CD14-positive monocyte (primary cell): Measurements from ENCODE around the gene MAP3K13. TPM values are rescaled to one million over a fixed set of nuclear protein-coding genes. Genes with fewer than 3 reads are reported as not detected.

ENCODE experiments used
- DNase-seq, 3 donors: peaks; one replicate each; pipeline ENCODE4 v3.0.0-alpha.2; 2011 to 2022
- H2AFZ ChIP-seq: 2 replicates; pipeline ENCODE4 v1.6.0; 2012; ENCODE audit warnings: mild to moderate bottlenecking, low read depth, low read length, inconsistent platforms; ENCODE audit not compliant: insufficient read depth, poor library complexity, severe bottlenecking
- H3K27ac ChIP-seq, 2 donors: 1 replicate in 1 of 2; 2 replicates in 1 of 2; pipeline ENCODE4 v1.5.1; 2012 to 2013; ENCODE audit warnings: low read length in 2 of 2, control low read depth in 1 of 2, inconsistent platforms in 1 of 2, low read depth in 1 of 2, mild to moderate bottlenecking in 1 of 2
- H3K27me3 ChIP-seq, 2 donors: one replicate each; pipeline versions ENCODE4 v1.6.0 to v1.6.1; 2011 to 2013; ENCODE audit warnings: low read length in 2 of 2; ENCODE audit not compliant: control insufficient read depth in 2 of 2, insufficient read depth in 2 of 2
- H3K36me3 ChIP-seq, 2 donors: replicated peaks in 1 of 2; 1 replicate in 1 of 2; 2 replicates in 1 of 2; pipeline versions ENCODE4 v1.5.1 to v1.6.1; 2012 to 2013; ENCODE audit warnings: low read length in 2 of 2, control low read depth in 1 of 2, inconsistent platforms in 1 of 2, mild to moderate bottlenecking in 1 of 2; ENCODE audit not compliant: insufficient read depth in 2 of 2, control insufficient read depth in 1 of 2
- H3K4me1 ChIP-seq, 2 donors: 1 replicate in 1 of 2; 2 replicates in 1 of 2; pipeline versions ENCODE4 v1.5.1 to v1.6.1; 2012 to 2013; ENCODE audit warnings: low read length in 2 of 2, control low read depth in 1 of 2, inconsistent platforms in 1 of 2, mild to moderate bottlenecking in 1 of 2, moderate library complexity in 1 of 2; ENCODE audit not compliant: insufficient read depth in 2 of 2, control insufficient read depth in 1 of 2
- H3K4me2 ChIP-seq: replicated peaks from 2 replicates; pipeline ENCODE3; 2012; ENCODE audit warnings: low read length, moderate library complexity, mild to moderate bottlenecking; ENCODE audit not compliant: poor library complexity, severe bottlenecking; ENCODE audit errors: extremely low read depth
- H3K4me3 ChIP-seq, 3 experiments: fragments of 200-600 bp in 1 of 3; sonication (generic) in 1 of 3; replicated peaks in 1 of 3; 1 replicate in 2 of 3; 2 replicates in 1 of 3; pipeline ENCODE4 v1.5.1; 2011 to 2013; ENCODE audit warnings: low read length in 3 of 3, mild to moderate bottlenecking in 3 of 3, control low read depth in 2 of 3, low read depth in 2 of 3, inconsistent platforms in 1 of 3, moderate library complexity in 1 of 3
- H3K79me2 ChIP-seq: 2 replicates; pipeline ENCODE4 v1.6.0; 2012; ENCODE audit warnings: mild to moderate bottlenecking, control low read depth, inconsistent platforms, low read length, moderate library complexity; ENCODE audit not compliant: insufficient read depth
- H3K9ac ChIP-seq: 2 replicates; pipeline ENCODE4 v1.6.0; 2017; ENCODE audit warnings: low read length, mild to moderate bottlenecking; ENCODE audit not compliant: insufficient read depth, poor library complexity, severe bottlenecking
- H3K9me3 ChIP-seq, 2 donors: replicated peaks in 1 of 2; 1 replicate in 1 of 2; 2 replicates in 1 of 2; pipeline versions ENCODE4 v1.5.1 to v1.6.1; 2012 to 2013; ENCODE audit warnings: low read length in 2 of 2, control low read depth in 1 of 2; ENCODE audit not compliant: control insufficient read depth in 1 of 2, insufficient read depth in 1 of 2
- H4K20me1 ChIP-seq: 2 replicates; pipeline ENCODE4 v1.6.0; 2012; ENCODE audit warnings: mild to moderate bottlenecking, low read length, control low read depth, moderate library complexity; ENCODE audit not compliant: insufficient read depth
- H3K27ac Mint-ChIP-seq, 7 donors: one replicate each; pipeline ENCODE4 v1.8.0; 2020; ENCODE audit warnings: mild to moderate bottlenecking in 7 of 7, mixed read lengths in 7 of 7, moderate library complexity in 6 of 7, inconsistent platforms in 2 of 7
- H3K27me3 Mint-ChIP-seq, 3 donors: one replicate each; pipeline ENCODE4 v1.8.0; 2021 to 2022; ENCODE audit warnings: low read depth in 3 of 3, mild to moderate bottlenecking in 3 of 3, mixed read lengths in 3 of 3, moderate library complexity in 3 of 3, inconsistent platforms in 1 of 3
- H3K36me3 Mint-ChIP-seq, 2 donors: one replicate each; pipeline ENCODE4 v1.8.0; 2020; ENCODE audit warnings: mixed read lengths in 2 of 2, inconsistent platforms in 1 of 2, mild to moderate bottlenecking in 1 of 2
- H3K4me1 Mint-ChIP-seq: one replicate; pipeline ENCODE4 v1.8.0; 2020; ENCODE audit warnings: mild to moderate bottlenecking, mixed read lengths
- H3K4me3 Mint-ChIP-seq, 2 donors: one replicate each; pipeline ENCODE4 v1.8.0; 2020; ENCODE audit warnings: mild to moderate bottlenecking in 2 of 2, mixed read lengths in 2 of 2, moderate library complexity in 1 of 2
- H3K9me3 Mint-ChIP-seq, 7 donors: one replicate each; pipeline ENCODE4 v1.8.0; 2020 to 2022; ENCODE audit warnings: mixed read lengths in 7 of 7, mild to moderate bottlenecking in 6 of 7, moderate library complexity in 6 of 7, inconsistent platforms in 2 of 7
- CTCF ChIP-seq: fragments of 200-600 bp; IDR thresholded peaks from one replicate; pipeline ENCODE4 v1.8.0; 2022; ENCODE audit warnings: antibody characterized with exemption, mild to moderate bottlenecking
- WGBS: methylation state at CpG from one replicate; pipeline ENCODE4 v1.1.5; 2013; ENCODE audit warnings: missing lambda C conversion rate; ENCODE audit not compliant: insufficient coverage; 5-methylcytosine and 5-hydroxymethylcytosine counted together
- intact Hi-C, 2 donors: fragments of 100-400 bp; cut with micrococcal nuclease; formaldehyde crosslinking; loops; one replicate each; pipeline versions ENCODE4 v1.15.0 to v1.15.1; 2023
- polyA plus RNA-seq, 3 donors: library from polyadenylated mRNA; depleted of rRNA in 1 of 3; unstranded in 2 of 3; stranded (reverse) in 1 of 3; fragments of 300-500 nt in 2 of 3; fragments of >200 nt in 1 of 3; fragmentation: Illumina TruSeq in 2 of 3; gene quantifications; 1 replicate in 2 of 3; 2 replicates in 1 of 3; pipeline ENCODE4 v1.2.3, GENCODE V29; 2012 to 2021

The MAP3K13 gene
- polyA plus RNA-seq, 3 donors, result 5.0 to 34.2 (median 30.9) TPM

GRCh38 chr3:185320949-185321348 is 42.0 kb upstream of the MAP3K13 start:
- Histone ChIP-seq H3K4me2 (no peak overlapping the region), H3K9ac (no peak overlapping the region), H2AFZ (no peak overlapping the region), H4K20me1 (no peaks in the 10 kb centered on the region), H3K27ac (no peak overlapping the region), H3K27me3 (no peaks in the 10 kb centered on the region), H3K36me3 (no peaks in the 10 kb centered on the region), H3K4me3 (no peak overlapping the region), H3K9me3 (peaks cover 0 to 3% of the 10 kb centered on the region in 2 donors), H3K79me2 (no peaks in the 10 kb centered on the region), H3K4me1 (peaks cover 38 to 48% of the 10 kb centered on the region in 2 donors)
- DNase-seq, result no peak
- TF ChIP-seq CTCF, result no peak
- Mint-ChIP-seq H3K27me3 (peaks cover 0 to 2% (median 2%) of the 10 kb centered on the region in 3 donors), H3K4me3 (no peak overlapping the region), H3K27ac (no peak overlapping the region), H3K9me3 (peaks cover 0 to 4% (median 3%) of the 10 kb centered on the region in 7 donors), H3K36me3 (peaks cover 5 to 6% of the 10 kb centered on the region in 2 donors), H3K4me1 (peaks cover 43% of the 10 kb centered on the region)
- intact Hi-C loops, result no loop called here
- WGBS, result no CpG with 5 or more reads among the region's 10 CpGs

GRCh38 chr3:185322101-185322719 is 40.7 kb upstream of the MAP3K13 start:
- peak overlapping the region in 5 of 7 donors; percentile 1 to 71 (median 25) for H3K27ac Mint-ChIP-seq

More at GRCh38 chr3:185322101-185322719, 40.7 kb upstream of the MAP3K13 start:
- peak overlapping the region in 1 of 2 donors; percentile 3 for H3K27ac ChIP-seq
- H3K4me3 ChIP-seq, result no peak overlapping the region
- H3K9ac ChIP-seq, result no peak overlapping the region
- H3K4me3 Mint-ChIP-seq, result peak overlapping the region in 1 of 2 donors; percentile 41
- 70% methylated on average over 2 of the region's 5 CpGs for WGBS
- H3K36me3 Mint-ChIP-seq, result peaks cover 5 to 6% of the 10 kb centered on the region in 2 donors
- H3K4me1 ChIP-seq, result peaks cover 26 to 37% of the 10 kb centered on the region in 2 donors
- H3K4me1 Mint-ChIP-seq, result peaks cover 35% of the 10 kb centered on the region
- H3K9me3 Mint-ChIP-seq, result peaks cover 0 to 4% (median 3%) of the 10 kb centered on the region in 7 donors
- DNase-seq, result no peak
- peak overlapping the region; percentile 30 for H3K4me2 ChIP-seq
- H3K27me3 Mint-ChIP-seq, result peaks cover 0 to 3% (median 2%) of the 10 kb centered on the region in 3 donors
- H3K27me3 ChIP-seq, result no peaks in the 10 kb centered on the region
- peaks cover 0 to 3% of the 10 kb centered on the region in 2 donors for H3K9me3 ChIP-seq
- H4K20me1 ChIP-seq, result no peaks in the 10 kb centered on the region
- no peaks in the 10 kb centered on the region for H3K36me3 ChIP-seq
- TF ChIP-seq CTCF, result no peak
- no peaks in the 10 kb centered on the region for H3K79me2 ChIP-seq
- intact Hi-C loops, result no loop called here
- peak overlapping the region; percentile 14 for H2AFZ ChIP-seq
